Lung (tissue), 12 donors: ENCODE results near the gene SCUBE3. TPM values are rescaled to one million over a fixed set of nuclear protein-coding genes. Genes with fewer than 3 reads are reported as not detected.
A peak's percentile ranks its signal among the peaks of the same experiment; 100 is the strongest.

Experiments used
- ATAC-seq: fragments of 200-7000 bp; cut with Tn5 transposase; one replicate; pipeline ENCODE4 v1.9.1; 2020; ENCODE audit warnings: moderate number of reproducible peaks; ENCODE audit not compliant: insufficient read depth, low FRiP score
- DNase-seq, 3 donors: peaks; one replicate each; pipeline ENCODE4 v3.0.0-alpha.2; 2013 to 2017
- H3K27ac ChIP-seq, 2 donors: one replicate each; pipeline ENCODE4 v1.5.1; 2013; ENCODE audit warnings: mild to moderate bottlenecking in 2 of 2, moderate library complexity in 2 of 2, control low read depth in 1 of 2, inconsistent platforms in 1 of 2, low read depth in 1 of 2, low read length in 1 of 2
- H3K27me3 ChIP-seq, 3 donors: one replicate each; pipeline ENCODE4 v1.5.1; 2013; ENCODE audit warnings: low read length in 2 of 3; ENCODE audit not compliant: control insufficient read depth in 3 of 3, insufficient read depth in 3 of 3
- H3K36me3 ChIP-seq, 4 donors: one replicate each; pipeline ENCODE4 v1.5.1; 2013; ENCODE audit warnings: low read length in 4 of 4, mild to moderate bottlenecking in 1 of 4, moderate library complexity in 1 of 4; ENCODE audit not compliant: control insufficient read depth in 4 of 4, insufficient read depth in 4 of 4
- H3K4me1 ChIP-seq, 5 donors: one replicate each; pipeline ENCODE4 v1.5.1; 2013; ENCODE audit warnings: low read length in 5 of 5, mild to moderate bottlenecking in 2 of 5, moderate library complexity in 1 of 5; ENCODE audit not compliant: control insufficient read depth in 5 of 5, insufficient read depth in 5 of 5
- H3K4me3 ChIP-seq: one replicate; pipeline ENCODE4 v1.5.1; 2013; ENCODE audit warnings: mild to moderate bottlenecking, control low read depth, moderate library complexity
- H3K9ac ChIP-seq, 2 donors: one replicate each; pipeline ENCODE4 v1.5.1; 2013; ENCODE audit warnings: low read length in 2 of 2, control low read depth in 1 of 2; ENCODE audit not compliant: insufficient read depth in 1 of 2
- H3K9me3 ChIP-seq, 4 donors: one replicate each; pipeline ENCODE4 v1.5.1; 2013; ENCODE audit warnings: low read length in 3 of 4, mild to moderate bottlenecking in 1 of 4, moderate library complexity in 1 of 4; ENCODE audit not compliant: control insufficient read depth in 4 of 4, insufficient read depth in 3 of 4
- CTCF ChIP-seq: IDR thresholded peaks from 2 replicates; pipeline ENCODE4 v1.5.1; 2012; ENCODE audit warnings: mild to moderate bottlenecking; ENCODE audit errors: control extremely low read depth, extremely low read depth
- whole genome bisulfite sequencing, 2 donors: extraction: QIAGEN DNeasy Blood & Tissue Kit; methylation state at CpG; one replicate each; pipeline ENCODE4 v1.1.7; 2013; 5-methylcytosine and 5-hydroxymethylcytosine counted together
- polyA plus RNA-seq, 2 donors: library from polyadenylated mRNA; stranded (reverse); fragments of 200-250 nt; gene quantifications; one replicate each; pipeline ENCODE4 v1.2.1, GENCODE V29; 2013
- total RNA-seq, 2 donors: library from RNA; depleted of rRNA in 1 of 2; stranded (reverse); fragments of >200 nt in 1 of 2; gene quantifications; one replicate each; pipeline ENCODE4 v1.2.1, GENCODE V29; 2014 to 2021
- donor health status: control.
- donor health status: control.
- donor health status: Bipolar disorder and iron deficiency.
- donor health status: healthy.
- donor health status: DM: yes; HTN: yes; CAD: no.

SCUBE3 gene
- total and polyA plus RNA-seq, 4 donors = 0.02 to 2.1 (median 0.92) TPM

DNA sequence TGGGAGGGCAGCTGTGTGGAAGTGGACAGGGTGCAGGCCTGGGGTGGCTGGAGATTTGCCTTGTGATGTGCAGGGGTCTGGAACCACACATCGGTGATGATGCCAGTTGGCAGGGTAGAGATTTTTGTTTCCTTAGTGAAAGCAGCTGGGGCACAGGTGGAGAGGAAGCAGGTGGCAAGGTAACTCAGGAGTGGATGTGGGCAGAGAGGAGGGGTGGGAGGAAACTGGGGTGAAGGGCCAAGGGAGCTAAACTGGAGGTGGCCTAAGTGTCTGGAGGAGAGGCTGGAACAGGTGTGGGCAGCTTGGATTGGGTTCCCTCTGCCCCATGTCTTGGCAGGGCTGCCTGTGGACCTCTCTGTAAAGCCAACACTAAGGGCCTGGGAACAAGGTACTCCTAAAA is 4.7 kb upstream of the SCUBE3 start:
- ATAC-seq = no peak
- Histone ChIP-seq H3K27me3 (peaks cover 0 to 39% (median 10%) of the 10 kb centered on the region in 3 donors), H3K4me3 (no peak overlapping the region), H3K27ac (no peak overlapping the region), H3K36me3 (no peaks in the 10 kb centered on the region), H3K9ac (no peak overlapping the region), H3K4me1 (peaks cover 0 to 11% (median 0%) of the 10 kb centered on the region in 5 donors), H3K9me3 (no peaks in the 10 kb centered on the region)
- no peak for DNase-seq
- TF ChIP-seq CTCF = no peak
- WGBS, 2 donors = 23 to 27% methylated on average over 1 of the region's 1 CpG

- Histone ChIP-seq H3K27ac (no peak overlapping the region), H3K9me3 (no peaks in the 10 kb centered on the region), H3K36me3 (no peaks in the 10 kb centered on the region), H3K27me3 (peaks cover 0 to 41% (median 10%) of the 10 kb centered on the region in 3 donors), H3K9ac (no peak overlapping the region), H3K4me1 (peaks cover 0 to 17% (median 0%) of the 10 kb centered on the region in 5 donors), H3K4me3 (no peak overlapping the region)
- no peak for TF ChIP-seq CTCF
- 76 to 89% methylated on average over 2 of the region's 2 CpGs for WGBS, 2 donors
- ATAC-seq = no peak
- DNase-seq = no peak
Measured at GRCh38 chr6:35209622-35210247, 4.0 kb upstream of the SCUBE3 start.

DNA sequence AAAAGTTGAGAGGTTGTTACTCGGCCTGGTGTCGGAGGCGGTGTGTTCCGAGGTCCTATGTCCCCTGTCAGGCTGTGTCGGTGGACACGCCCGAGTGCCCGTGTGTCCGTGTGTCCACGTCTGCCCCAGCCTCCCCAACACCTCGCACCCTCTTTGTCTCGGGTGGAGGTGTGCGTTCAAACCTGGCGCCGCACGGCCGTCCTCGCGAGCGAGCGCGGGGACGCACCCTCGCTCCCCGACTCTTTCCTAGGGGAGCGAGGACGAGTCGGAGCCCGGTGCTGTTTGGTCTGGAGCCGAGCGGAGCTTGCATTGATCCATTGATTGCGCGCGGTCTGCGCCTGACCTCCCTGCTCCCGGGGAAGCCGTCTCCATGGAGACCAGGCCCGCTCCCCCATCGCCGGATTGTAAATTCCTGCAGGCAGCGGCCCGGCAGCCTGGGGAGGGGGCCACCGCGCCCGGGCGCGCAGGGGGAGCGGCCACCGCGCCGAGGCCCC is 411 bp upstream of the SCUBE3 start:
- H3K9me3 ChIP-seq = no peaks in the 10 kb centered on the region
- no peak overlapping the region for H3K9ac ChIP-seq
- peaks cover 0 to 40% (median 6%) of the 10 kb centered on the region in 5 donors for H3K4me1 ChIP-seq
- H3K4me3 ChIP-seq = no peak overlapping the region
- ATAC-seq (no peak), DNase-seq (peak in 2 of 3 donors; percentile 34 to 48)
- WGBS, 2 donors = 19 to 23% methylated on average over 50 to 51 of the region's 51 CpGs
- no peaks in the 10 kb centered on the region for H3K36me3 ChIP-seq
- no peak for TF ChIP-seq CTCF
- peaks cover 0 to 35% (median 22%) of the 10 kb centered on the region in 3 donors for H3K27me3 ChIP-seq
- no peak overlapping the region for H3K27ac ChIP-seq
